Measurements from ENCODE around the gene PSME3IP1.

The PSME3IP1 gene

GRCh38 chr16:57145046-57146021 lies 40.5 kb downstream of the PSME3IP1 start:
- no peak for DNase-seq (ENCODE audit: low read depth, low spot score)

- DNase-seq (ENCODE audit: low read depth, low spot score), result no peak
Observed at GRCh38 chr16:57144027-57144426, 41.8 kb downstream of the PSME3IP1 start.

GRCh38 chr16:57143149-57143921 lies 42.5 kb downstream of the PSME3IP1 start:
- DNase-seq (ENCODE audit: low read depth, low spot score), result no peak

GRCh38 chr16:57141822-57142631 lies 43.8 kb downstream of the PSME3IP1 start:
- peak; percentile 16 for DNase-seq (ENCODE audit: low read depth, low spot score)

GRCh38 chr16:57140931-57141668 lies 44.7 kb downstream of the PSME3IP1 start:
- no peak for DNase-seq (ENCODE audit: low read depth, low spot score)

- no peak for DNase-seq (ENCODE audit: low read depth, low spot score)
Observed at GRCh38 chr16:57138281-57138935, 47.4 kb downstream of the PSME3IP1 start.

GRCh38 chr16:57137566-57138273 lies 48.1 kb downstream of the PSME3IP1 start:
- DNase-seq (ENCODE audit: low read depth, low spot score), result no peak

- DNase-seq (ENCODE audit: low read depth, low spot score), result no peak
Observed at GRCh38 chr16:57137043-57137442, 48.8 kb downstream of the PSME3IP1 start.

GRCh38 chr16:57134982-57135381 lies 50.9 kb downstream of the PSME3IP1 start:
- no peak for DNase-seq (ENCODE audit: low read depth, low spot score)

- DNase-seq (ENCODE audit: low read depth, low spot score), result no peak
Observed at GRCh38 chr16:57133886-57134285, 52.0 kb downstream of the PSME3IP1 start.

- no peak for DNase-seq (ENCODE audit: low read depth, low spot score)
Observed at GRCh38 chr16:57133031-57133430, 52.8 kb downstream of the PSME3IP1 start.

- DNase-seq (ENCODE audit: low read depth, low spot score), result peak; percentile 54
Observed at GRCh38 chr16:57132470-57132869, 53.4 kb downstream of the PSME3IP1 start.

- DNase-seq (ENCODE audit: low read depth, low spot score), result no peak
Observed at GRCh38 chr16:57131351-57131970, 54.4 kb downstream of the PSME3IP1 start.

- DNase-seq (ENCODE audit: low read depth, low spot score), result no peak
Observed at GRCh38 chr16:57130950-57131321, 54.9 kb downstream of the PSME3IP1 start.

GRCh38 chr16:57128771-57129389 lies 57.0 kb downstream of the PSME3IP1 start:
- no peak for DNase-seq (ENCODE audit: low read depth, low spot score)

- DNase-seq (ENCODE audit: low read depth, low spot score), result no peak
Observed at GRCh38 chr16:57127836-57128235, 58.0 kb downstream of the PSME3IP1 start.

GRCh38 chr16:57127037-57127763 lies 58.6 kb downstream of the PSME3IP1 start:
- no peak for DNase-seq (ENCODE audit: low read depth, low spot score)

- no peak for DNase-seq (ENCODE audit: low read depth, low spot score)
Observed at GRCh38 chr16:57126411-57126810, 59.4 kb downstream of the PSME3IP1 start.
